ENCODE results near the gene MACF1. TPM values are rescaled to one million over a fixed set of nuclear protein-coding genes. Genes with fewer than 3 reads are reported as not detected.
A peak's percentile ranks its signal among the peaks of the same experiment; 100 is the strongest.

Gene MACF1
- total RNA-seq, 1 experiment from 2014 or later: 190 TPM

- Histone ChIP-seq H3K9ac (ENCODE audit: extremely low read depth, insufficient read length, low read length) (no peak overlapping the region), H3K79me2 (ENCODE audit: insufficient read depth, low read length) (no peaks in the 10 kb centered on the region), H3K4ac (ENCODE audit: low read depth, low read length) (no peak overlapping the region), H3K14ac (ENCODE audit: insufficient read depth, low read length) (no peak overlapping the region), H2BK120ac (ENCODE audit: low read depth, low read length, poor library complexity, severe bottlenecking) (no peak overlapping the region), H4K91ac (ENCODE audit: insufficient read length, low read depth, low read length) (no peak overlapping the region), H3K23ac (ENCODE audit: insufficient read length, low read depth, low read length) (no peak overlapping the region), H3K9me3 (ENCODE audit: control insufficient read depth, low read depth, low read length) (no peaks in the 10 kb centered on the region), H2AFZ (ENCODE audit: low read length) (no peak overlapping the region), H2BK5ac (ENCODE audit: insufficient read length, low read length) (no peak overlapping the region), H4K8ac (replicated peaks; ENCODE audit: insufficient read length, low read depth, low read length) (no peak overlapping the region), H3K27ac (ENCODE audit: insufficient read length, low read depth, low read length) (no peak overlapping the region), H4K5ac (ENCODE audit: insufficient read length, low read depth, low read length) (no peak overlapping the region), H2BK15ac (ENCODE audit: low read depth, low read length) (no peak overlapping the region), H4K20me1 (ENCODE audit: control insufficient read depth, insufficient read depth, insufficient read length) (no peaks in the 10 kb centered on the region), H3K79me1 (ENCODE audit: insufficient read depth, low read depth, low read length, poor library complexity, severe bottlenecking) (no peaks in the 10 kb centered on the region), H3K23me2 (ENCODE audit: insufficient read length, low read depth, low read length, poor library complexity, severe bottlenecking) (no peaks in the 10 kb centered on the region), H2BK20ac (ENCODE audit: low read depth, low read length, poor library complexity, severe bottlenecking) (no peak overlapping the region), H3K27me3 (ENCODE audit: insufficient read depth, low read length) (no peaks in the 10 kb centered on the region), H3K18ac (ENCODE audit: insufficient read length, low read depth, low read length) (no peak overlapping the region), H2BK12ac (ENCODE audit: insufficient read length, low read depth, low read length) (no peak overlapping the region), H3T11ph (ENCODE audit: low read length) (no peak overlapping the region), H2AK5ac (ENCODE audit: insufficient read length, low read length) (no peak overlapping the region), H3K56ac (ENCODE audit: insufficient read length, low read depth, low read length) (no peak overlapping the region), H3K4me2 (ENCODE audit: insufficient read depth, insufficient read length, low read length) (no peak overlapping the region), H3K4me1 (ENCODE audit: insufficient read depth, low read length) (no peaks in the 10 kb centered on the region)
- no peak for TF ChIP-seq CTCF (conservative IDR thresholded peaks at IDR 0.05)
- Mint-ChIP-seq H3K36me3 (ENCODE audit: insufficient read depth in 1 of 3, low read depth in 3 of 3) (peaks cover 15 to 67% (median 45%) of the 10 kb centered on the region in 3 experiments; a peak in 6 of 7 replicates), H3K4me3 (no peak overlapping the region), H3K27me3 (ENCODE audit: low read depth) (no peaks in the 10 kb centered on the region; the same call in 1 of the 2 replicates), H3K27ac (peak overlapping the region in 1 of 3 experiments; percentile 2; a peak in 1 of 7 replicates), H3K9me3 (no peaks in the 10 kb centered on the region), H3K4me1 (no peaks in the 10 kb centered on the region)
- DNase-seq: no peak
- WGBS (ENCODE audit: extremely low coverage, insufficient read length, low lambda C conversion rate): no CpG with 5 or more reads among the region's 4 CpGs
These were observed 268.8 kb downstream of the MACF1 start for GRCh38 chr1:39473324-39473723.
